Left renal pelvis (tissue), 4 donors: ENCODE data around the gene PRRG4. TPM values are rescaled to one million over a fixed set of nuclear protein-coding genes. Genes with fewer than 3 reads are reported as not detected.
"Not testable (repeated sequence)": the region's sequence is repeated elsewhere in the genome, so short reads cannot be mapped to it uniquely, and the experiment has no call there.

Source experiments
- DNase-seq, 4 donors: peaks; one replicate each; pipeline ENCODE4 v3.0.0-alpha.2; 2013; ENCODE audit warnings: low read depth in 4 of 4, low spot score in 3 of 4
- polyA plus RNA-seq, 4 donors: library from polyadenylated mRNA; unstranded; fragments of 120-200 nt; gene quantifications; one replicate each; pipeline ENCODE4 v1.2.1, GENCODE V29; 2013; ENCODE audit not compliant: insufficient read length in 4 of 4

Gene PRRG4
- 1 to 10 TPM in 3 of 4 donors, under 1 TPM in 1; 0.45 to 6.6 (median 6.5) TPM for polyA plus RNA-seq

DNA sequence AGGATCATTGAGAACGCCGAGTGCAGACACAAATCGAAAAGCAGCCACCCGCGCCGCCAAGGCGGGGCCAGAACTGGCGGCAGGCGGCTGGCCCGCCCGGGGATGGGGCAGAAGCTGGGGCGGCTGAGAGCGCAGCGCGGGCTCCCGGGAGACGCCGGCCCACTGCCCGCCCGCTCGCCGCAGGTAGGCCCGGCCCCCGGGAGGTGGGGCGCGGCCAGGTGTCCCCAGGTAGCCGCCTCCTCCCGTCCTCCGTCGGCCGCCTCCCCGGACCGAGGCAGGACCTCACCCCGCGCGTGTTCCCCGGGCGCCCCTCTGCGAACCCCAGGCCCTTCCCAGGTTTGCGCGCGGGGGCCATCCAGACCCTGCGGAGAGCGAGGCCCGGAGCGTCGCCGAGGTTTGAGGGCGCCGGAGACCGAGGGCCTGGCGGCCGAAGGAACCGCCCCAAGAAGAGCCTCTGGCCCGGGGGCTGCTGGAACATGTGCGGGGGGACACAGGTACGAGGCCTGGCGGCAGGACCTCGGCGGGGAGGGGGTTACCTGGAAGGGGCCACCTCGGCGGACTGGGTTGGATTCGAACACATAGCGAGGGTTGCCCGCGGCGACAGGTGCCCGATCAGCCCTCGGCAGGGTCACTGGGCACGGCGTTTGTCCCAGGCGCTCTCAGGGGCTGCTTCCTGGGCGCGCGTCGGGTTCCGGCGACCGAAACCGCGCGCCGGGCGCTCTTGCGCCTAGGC is at the start of gene PRRG4:
Gene PRRG4, plus strand, starts transcription at position 248 of the 733 bp plus-strand sequence. CDS start 603 bp downstream, outside the sequence.
- DNase-seq = peak in 3 of 4 donors; percentile 35 to 56 (median 41)

DNA sequence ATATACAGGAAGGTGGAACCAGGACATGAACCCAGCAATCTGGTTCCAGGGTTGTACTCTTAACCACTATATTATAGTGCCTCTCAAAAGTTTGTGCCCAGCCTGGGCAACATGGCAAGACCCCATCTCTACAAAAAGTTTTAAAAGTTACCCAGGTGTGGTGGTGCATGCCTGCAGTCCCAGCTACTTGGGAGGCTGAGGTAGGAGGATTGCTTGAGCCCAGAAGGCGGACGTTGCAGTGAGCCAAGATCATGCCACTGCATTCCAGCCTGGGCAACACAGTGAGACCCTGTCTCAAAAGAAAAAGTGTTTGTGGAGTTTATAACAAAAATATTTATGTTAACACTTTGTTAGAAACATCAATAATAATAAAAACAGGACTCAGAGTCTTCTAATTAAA is 48.9 kb upstream of the PRRG4 start:
- not testable (repeated sequence) for DNase-seq

DNA sequence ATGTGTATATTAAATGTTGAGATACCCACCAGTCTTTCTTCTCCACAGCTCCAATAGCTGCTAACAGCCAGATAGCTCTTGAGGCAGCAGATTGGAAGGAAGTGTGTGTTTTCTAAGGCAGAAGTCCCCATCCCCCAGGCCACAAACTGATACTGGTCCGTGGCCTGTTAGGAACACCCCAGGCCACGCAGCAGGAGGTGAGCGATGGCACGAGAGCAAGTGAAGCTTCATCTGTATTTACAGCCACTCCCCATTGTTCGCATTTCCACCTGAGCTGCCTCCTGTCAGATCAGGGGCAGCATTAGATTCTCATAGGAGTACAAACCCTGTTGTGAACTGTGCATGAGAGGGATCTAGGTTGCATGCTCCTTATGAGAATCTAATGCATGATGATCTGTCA is 48.0 kb upstream of the PRRG4 start:
- DNase-seq = no peak

DNA sequence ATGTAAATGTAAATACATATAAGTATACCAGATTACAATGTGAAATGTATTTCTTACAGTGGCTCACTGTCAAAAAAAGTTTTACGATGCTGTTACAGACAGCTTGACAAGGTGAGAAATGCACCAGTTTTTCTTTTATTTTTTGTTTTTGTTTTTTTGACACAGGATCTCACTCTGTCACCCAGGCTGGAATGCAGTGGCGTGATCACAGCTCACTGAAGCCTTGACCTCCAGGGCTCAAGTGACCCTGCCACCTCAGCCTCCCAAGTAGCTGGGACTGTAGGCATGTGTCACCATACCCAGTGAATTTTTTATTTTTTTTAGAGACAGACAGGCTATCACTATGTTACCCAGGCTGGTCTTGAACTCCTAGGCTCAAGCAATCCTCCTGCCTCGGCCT is 44.5 kb upstream of the PRRG4 start:
- DNase-seq = no peak

GRCh38 chr11:32786811-32787210 is 42.9 kb upstream of the PRRG4 start:
- no peak for DNase-seq

DNA sequence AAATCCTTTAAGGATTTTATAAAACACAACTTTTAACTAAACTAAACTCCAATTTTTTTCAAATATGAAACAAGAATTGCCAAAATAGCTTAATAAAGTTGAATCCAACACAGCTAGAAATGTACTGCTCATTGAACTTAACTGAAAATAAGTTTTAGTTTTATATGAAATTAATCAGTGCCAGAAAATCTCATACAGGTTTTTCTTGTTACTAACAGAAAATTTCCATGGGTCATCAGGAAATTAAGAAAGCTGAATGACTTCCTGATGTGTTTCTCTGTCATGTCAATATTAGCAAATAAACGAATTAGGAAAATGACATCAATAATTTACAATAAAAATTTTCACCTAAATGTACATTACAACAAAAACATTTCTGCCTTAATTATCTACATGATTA is 38.8 kb upstream of the PRRG4 start:
- DNase-seq = no peak

GRCh38 chr11:32792111-32792947 is 37.4 kb upstream of the PRRG4 start:
- no peak for DNase-seq

GRCh38 chr11:32792948-32793475 is 36.7 kb upstream of the PRRG4 start:
- DNase-seq = peak in 3 of 4 donors; percentile 31 to 45 (median 37)

- DNase-seq = no peak
Observed at GRCh38 chr11:32794439-32794838, 35.3 kb upstream of the PRRG4 start, which contains the start of gene CCDC73. CCDC73 (minus strand) TSS chr11:32794662; CDS start chr11:32760243, 34,419 bp downstream.

DNA sequence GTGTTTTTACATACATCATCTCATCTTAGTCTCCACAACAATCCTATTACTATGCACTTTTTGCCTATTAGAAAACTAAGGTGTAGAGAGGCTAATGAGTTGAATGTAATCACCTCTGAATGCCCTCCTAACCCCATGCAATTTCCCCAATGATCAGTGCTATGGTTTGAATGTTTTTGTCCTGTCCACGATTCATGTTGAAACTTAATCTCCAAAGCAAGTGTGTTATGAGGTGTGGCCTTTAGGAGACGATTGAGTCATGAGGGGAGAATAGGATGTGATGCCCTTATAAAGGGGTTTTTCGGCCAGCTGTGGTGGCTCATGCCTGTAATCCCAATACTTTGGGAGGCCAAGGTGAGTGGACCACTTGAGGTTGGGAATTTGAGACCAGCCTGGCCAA is 33.3 kb upstream of the PRRG4 start:
- DNase-seq = no peak

DNA sequence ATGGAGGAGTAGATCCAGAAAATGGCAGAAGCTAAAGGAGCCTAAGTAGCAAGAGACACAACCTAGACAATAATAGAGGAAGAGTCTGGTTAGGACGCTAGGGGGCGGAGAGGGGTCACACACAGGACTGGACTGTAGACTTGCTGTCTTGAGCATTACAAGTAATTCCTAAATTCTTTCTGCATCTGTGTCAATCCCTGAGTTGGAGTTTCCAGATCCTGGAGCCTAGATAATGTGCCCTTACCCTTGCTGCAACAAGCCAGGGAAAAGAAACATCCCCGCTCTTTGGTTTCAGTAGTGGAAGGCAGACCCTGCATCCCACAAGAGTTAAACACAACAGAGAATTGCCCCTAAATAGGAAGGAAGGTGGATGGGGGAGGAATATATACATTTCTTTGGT is 20.4 kb upstream of the PRRG4 start:
- peak in 1 of 4 donors; percentile 55 for DNase-seq

GRCh38 chr11:32817181-32817851 is 12.4 kb upstream of the PRRG4 start:
- no peak for DNase-seq

- no peak for DNase-seq
Observed at GRCh38 chr11:32817852-32818183, 11.9 kb upstream of the PRRG4 start.

DNA sequence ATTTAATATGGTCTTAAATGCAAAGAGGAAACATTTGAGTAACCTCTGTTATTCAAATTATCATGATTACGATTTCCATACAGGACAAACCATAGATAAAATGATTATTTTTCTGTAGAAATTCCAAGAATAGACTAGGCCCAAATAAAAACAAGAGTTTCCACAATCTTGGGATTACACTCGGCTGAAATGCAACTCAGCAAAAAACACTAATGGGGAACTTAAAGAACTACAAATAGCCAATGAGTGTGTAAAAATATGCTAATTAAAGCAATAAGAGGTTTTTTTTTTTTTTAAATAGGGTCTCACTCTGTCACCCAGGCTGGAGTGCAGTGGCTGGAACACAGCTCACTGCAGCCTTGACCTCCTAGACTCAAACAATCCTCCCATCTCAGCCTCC is 10.5 kb upstream of the PRRG4 start:
- no peak for DNase-seq

- DNase-seq = no peak
Observed at GRCh38 chr11:32820497-32820896, 9.2 kb upstream of the PRRG4 start.

- DNase-seq = no peak
Observed at GRCh38 chr11:32821517-32821916, 8.2 kb upstream of the PRRG4 start.

DNA sequence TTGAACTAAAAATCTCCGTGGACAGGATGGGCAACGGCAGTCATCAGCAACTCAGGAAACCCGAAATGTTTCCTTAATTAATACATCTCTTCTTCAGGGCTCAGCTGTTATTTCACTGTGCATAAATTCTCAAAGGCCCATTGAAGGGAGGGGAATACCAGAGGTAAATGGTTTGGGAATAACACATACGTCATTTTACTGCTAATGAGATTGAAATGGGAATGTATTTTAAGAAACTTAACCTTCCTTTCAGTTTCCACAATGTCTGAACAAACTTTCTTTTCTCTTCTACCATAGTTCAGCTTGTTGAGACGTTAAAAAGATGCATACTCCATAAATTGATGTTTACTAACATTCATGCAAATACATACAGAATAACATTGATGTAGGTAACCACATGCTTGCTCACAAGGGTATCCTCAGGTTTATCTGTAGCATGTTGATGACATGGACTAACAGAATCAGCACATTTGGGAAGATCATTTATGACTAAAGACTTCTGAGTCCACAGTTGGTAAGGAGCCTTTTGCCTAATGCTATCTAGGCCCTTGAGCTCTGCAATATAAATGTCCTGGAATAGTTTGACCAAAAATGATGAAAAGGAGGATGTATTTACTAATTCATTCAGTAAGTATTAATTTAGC is 7.7 kb upstream of the PRRG4 start:
- no peak for DNase-seq

DNA sequence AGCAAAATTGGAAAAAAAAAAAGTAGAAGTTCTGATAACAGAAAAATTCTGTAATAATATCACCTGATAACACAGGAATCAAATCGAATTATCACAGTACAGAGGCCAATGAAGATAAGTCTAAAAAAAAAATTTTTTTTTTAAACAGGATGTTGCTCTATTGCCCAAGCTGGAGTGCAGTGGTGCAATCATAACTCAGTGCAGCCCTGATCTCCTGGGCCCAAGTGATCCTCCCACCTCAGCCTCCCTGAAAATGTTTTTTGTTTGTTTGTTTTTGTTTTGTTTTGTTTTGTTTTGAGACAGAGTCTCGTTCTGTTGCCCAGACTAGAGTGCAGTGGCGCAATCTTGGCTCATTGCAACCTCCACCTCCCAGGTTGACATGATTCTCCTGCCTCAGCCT is 6.1 kb upstream of the PRRG4 start:
- not testable (repeated sequence) for DNase-seq

DNA sequence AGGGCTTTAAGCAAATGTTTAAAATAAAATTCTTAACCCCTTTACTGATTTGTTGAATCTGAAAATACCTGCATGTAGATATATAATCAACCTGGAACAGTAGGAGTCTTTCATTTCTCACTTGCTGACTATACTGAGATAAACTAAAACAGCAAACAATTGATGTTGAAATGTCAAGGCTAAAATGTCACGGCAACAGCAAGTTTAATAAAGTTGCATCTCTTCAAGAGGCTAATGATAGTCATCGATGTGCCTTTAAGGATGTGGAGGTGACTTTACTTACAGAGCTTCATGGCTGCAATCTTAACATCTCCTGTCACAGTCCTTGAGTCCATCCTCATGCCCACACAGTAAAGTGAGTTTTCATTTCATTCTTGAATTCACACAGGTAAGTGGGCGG is 3.6 kb upstream of the PRRG4 start:
- no peak for DNase-seq

DNA sequence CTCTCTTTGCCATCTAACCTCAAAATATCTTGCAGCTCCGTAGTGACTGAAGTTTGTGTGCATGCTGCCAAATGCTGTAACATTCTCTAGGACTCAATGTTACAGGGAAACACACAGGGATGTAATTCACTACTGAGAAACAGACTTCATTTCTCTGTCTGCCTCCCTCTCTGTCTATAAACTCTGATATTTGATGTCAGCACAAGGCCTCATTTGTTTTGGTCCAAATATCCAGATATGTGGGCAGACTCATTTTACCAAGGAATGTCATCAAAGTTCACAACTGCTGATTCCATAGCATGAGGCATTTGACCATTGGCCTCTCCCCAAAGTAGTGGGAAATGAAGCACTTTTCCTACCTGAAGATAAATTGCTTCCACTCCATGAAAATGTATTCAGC is 2.5 kb upstream of the PRRG4 start:
- DNase-seq = no peak
